SIG-M5 treated with dmso at 0.1 percent for 504 hours (cell line): ENCODE measurements around the gene ATPAF2.

Experiments
- DNase-seq: peaks from one replicate; lab custom pipeline; 2025; ENCODE audit not compliant: unreplicated experiment; lab: John Stamatoyannopoulos, UW

ATPAF2 gene

GRCh38 chr17:17987901-17988300 lies 51.1 kb downstream of the ATPAF2 start:
- DNase-seq = no peak

DNA sequence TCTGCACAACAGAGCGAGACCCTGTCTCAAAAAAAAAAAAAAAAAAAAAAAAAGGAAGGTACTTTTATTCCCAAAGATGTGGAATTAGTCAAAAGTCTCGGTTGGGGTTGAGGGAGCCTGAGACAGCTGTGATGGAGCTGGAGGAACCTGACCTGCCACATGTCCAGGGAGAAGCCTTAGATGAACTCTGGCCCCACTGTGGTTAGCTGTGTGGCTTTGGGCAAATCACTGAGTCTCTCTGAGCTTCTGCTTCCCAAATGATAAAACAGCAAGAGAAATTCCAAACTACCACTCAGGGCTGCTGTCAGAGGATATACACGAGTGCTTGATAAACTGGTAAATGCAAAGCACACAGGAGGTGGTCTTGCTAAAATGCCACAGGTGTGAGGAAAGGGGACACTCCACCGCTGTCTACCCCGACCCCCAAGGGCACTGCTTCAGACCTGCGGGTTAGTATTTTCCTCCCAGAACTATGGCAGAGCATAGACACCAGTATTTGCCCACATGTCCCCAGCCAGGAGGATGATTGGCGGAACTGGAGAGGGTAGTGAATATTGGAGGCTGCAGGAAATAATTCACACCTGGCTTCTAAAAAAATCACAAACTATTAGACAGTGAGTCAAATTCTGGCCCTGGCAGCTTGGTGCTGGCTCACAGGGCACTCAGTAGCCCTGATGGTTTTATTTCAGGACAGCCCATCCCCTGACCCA lies 51.6 kb downstream of the ATPAF2 start:
- no peak for DNase-seq

- no peak for DNase-seq
Measured at GRCh38 chr17:17985555-17985954, 53.4 kb downstream of the ATPAF2 start.

DNA sequence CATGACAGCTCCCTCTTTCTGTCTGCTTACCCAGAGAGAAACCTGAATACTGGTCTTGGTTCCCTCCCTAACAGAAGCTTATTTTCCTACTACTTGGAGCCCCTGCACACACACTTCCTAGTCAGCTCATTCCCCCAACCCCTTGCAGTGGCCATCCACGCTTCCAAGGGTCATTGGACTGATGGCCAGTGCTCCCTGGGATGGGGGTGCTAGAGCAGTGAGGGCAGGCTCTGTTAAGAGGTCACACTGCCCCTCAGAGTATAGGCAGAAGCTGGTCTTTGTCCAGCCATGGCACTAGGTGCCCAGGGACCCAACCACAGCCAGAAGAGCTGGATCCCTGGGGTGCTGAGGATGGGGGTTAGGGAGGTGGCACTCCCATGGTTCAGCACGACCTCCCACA lies 53.8 kb downstream of the ATPAF2 start:
- DNase-seq = no peak

- no peak for DNase-seq
Measured at GRCh38 chr17:17983776-17984175, 55.2 kb downstream of the ATPAF2 start.

GRCh38 chr17:17983376-17983775 lies 55.6 kb downstream of the ATPAF2 start:
- no peak for DNase-seq

GRCh38 chr17:17982801-17983200 lies 56.2 kb downstream of the ATPAF2 start:
- peak; percentile 38 for DNase-seq

GRCh38 chr17:17981330-17981729 lies 57.6 kb downstream of the ATPAF2 start:
- DNase-seq = no peak

DNA sequence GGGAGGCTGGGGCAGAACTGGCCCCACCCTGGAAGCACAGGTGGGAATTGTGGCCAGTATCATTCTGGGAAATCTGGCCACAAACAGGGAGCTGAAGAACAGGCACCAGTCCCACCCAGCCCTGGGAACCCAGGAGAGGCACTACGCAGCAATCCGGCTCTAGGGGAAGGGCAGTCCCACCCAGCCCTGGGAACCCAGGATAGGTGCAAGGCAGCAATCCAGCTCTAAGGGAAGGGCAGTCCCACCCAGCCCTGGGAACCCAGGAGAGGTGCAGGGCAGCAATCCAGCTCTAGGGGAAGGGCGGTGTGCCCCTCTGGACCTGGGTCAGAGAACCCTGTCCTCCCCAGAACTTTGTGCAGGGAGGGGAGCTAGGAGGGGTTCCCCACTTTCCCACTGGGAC lies 59.2 kb downstream of the ATPAF2 start:
- no peak for DNase-seq

- peak; percentile 63 for DNase-seq
Measured at GRCh38 chr17:17978481-17979424, 60.2 kb downstream of the ATPAF2 start.

DNA sequence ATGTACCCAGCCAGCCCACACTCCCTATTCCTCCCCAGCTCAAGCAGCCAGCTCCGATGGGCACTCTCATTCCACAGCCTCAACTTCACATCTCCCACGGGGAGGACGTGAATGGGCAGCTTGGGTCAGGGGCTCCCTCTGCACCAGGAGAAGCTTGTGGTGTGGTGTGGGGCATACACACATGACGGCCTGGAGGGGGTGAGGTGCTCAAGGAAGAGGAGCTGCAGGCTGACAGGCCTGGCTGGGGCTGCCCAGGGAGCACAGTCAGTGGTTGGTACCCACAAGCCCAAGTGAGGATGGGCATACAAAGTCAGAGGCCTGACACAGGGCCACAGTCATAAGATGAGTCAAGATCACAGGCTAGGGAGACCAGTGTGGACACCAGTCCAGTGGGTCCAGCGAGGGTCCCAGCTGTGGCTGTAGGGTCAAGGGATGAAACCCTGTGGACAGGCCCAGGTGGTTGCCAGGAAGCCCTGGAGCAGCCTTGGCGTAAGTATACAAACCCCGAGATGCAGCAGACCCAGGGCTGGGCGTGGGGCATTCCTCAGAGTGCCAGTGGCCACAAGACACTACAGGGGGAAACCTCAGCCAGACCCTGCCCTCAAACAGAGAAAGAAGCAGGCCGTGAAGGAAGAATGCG lies 61.9 kb downstream of the ATPAF2 start:
- DNase-seq = no peak

GRCh38 chr17:17975436-17975835 lies 63.5 kb downstream of the ATPAF2 start:
- peak; percentile 66 for DNase-seq

DNA sequence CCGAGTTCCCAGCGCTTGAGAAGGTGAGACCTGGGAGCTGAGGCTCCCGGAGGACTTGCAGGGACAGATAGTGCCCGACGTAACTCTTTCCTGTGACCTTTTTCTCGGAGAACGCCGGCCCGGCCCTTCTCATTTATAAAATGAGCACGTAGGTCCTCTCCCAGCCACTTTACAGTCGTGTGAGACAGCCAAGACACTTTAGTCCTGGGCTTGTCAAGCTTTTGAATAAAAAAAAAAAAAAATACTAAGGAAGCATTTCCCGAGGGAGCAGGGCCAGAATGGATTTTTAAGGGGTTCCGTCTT lies 66.1 kb downstream of the ATPAF2 start:
- DNase-seq = no peak

DNA sequence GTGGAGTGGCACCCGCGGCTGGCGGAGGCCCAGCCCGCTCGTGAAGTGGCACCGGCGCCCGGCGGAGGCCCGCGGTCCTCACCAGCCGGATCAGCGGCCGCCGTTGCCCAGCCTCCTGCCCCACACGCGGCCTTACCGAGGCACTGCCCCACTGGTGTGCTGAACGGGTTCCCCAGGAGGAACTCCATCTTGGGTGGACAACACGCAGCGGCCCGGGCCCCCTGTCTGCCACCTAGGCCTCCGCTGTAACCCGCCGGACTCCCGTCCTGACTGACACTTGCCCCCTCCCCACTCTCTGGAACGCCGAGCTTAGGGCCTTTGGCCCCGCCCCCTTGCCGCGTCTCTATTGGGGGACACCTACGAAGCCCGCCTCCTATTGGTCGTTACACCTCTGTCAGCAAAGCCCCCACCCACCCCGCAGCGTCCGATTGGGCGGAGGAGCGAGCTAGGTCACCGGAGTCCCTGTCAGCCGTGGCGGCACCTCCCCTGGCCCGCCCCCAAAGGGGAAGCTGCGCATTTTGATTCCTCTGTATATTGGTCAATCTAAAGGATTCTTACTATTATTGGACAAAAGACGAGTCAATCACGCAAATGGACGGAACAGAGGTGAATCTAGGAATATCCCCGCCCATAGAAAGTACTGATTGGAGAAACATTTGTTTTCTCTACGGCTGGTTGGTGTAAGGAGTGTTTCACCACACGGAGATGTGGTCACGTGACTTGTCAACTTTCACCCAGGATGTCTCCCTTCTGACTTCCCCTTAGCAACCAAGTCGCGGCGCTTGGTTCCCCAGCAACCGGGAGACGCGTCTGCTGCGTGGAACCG lies 66.6 kb downstream of the ATPAF2 start, which contains the start of the genes DRC3 and TOM1L2:
TSS of gene DRC3 (plus strand) at position 737 of the 826 bp plus-strand sequence. CDS start 4,737 bp downstream, outside the sequence.
TSS of gene TOM1L2 (minus strand) at position 275 of the 826 bp plus-strand sequence. CDS start at position 188, 87 bp downstream.
- DNase-seq = peak; percentile 100

DNA sequence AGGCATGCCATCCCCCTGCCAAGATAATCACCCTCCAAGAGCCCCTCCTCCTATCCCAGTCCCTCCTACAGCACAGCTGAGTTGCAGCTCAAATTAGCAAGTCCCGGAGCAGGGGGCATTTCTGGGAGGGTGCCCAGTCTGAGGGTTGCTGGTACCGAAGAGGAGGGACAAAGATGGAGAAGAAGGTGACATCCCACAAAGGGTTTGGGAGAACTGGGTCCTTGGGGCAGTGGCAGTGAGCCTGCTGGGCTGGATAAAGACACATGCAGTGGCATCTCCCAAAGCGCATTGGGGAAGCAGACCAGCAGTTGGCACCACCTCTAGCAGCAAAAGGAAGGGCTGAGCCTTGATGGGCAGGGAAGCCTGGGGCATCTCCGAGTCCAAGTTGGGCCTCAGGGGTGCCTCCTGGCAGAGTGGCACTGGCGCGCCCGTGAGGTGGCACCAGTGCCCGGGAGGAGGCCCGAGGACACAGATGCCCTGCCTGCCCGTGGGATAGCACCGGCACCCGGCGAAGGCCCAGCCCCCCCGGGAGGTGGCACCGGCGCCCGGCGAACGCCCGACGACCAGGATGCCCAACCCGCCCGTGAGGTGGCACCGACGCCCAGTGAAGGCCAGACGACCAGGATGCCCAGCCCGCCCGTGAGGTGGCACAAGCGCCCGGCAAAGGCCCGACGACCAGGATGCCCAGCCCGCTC lies 67.4 kb downstream of the ATPAF2 start:
- DNase-seq = no peak

- DNase-seq = peak; percentile 42
Measured at GRCh38 chr17:17970699-17971430, 68.1 kb downstream of the ATPAF2 start.
